MG63 (cell line): ENCODE results near the gene NEDD4L. TPM values are rescaled to one million over a fixed set of nuclear protein-coding genes. Genes with fewer than 3 reads are reported as not detected.

Source experiments
- DNase-seq: peaks from one replicate; pipeline ENCODE4 v3.0.0-alpha.2; 2020
- H3K27me3 ChIP-seq: fragments of 250-450 bp; sonication (Bioruptor Pico); 2 replicates; pipeline ENCODE4 v1.5.1; 2020; ENCODE audit warnings: mild to moderate bottlenecking, moderate library complexity
- H3K36me3 ChIP-seq: fragments of 250-450 bp; sonication (Bioruptor Pico); 2 replicates; pipeline ENCODE4 v1.5.1; 2020; ENCODE audit warnings: mild to moderate bottlenecking, moderate library complexity
- H3K4me3 ChIP-seq: fragments of 250-450 bp; sonication (Bioruptor Pico); 2 replicates; pipeline ENCODE4 v1.5.1; 2020; ENCODE audit warnings: mild to moderate bottlenecking, moderate library complexity
- H3K9me3 ChIP-seq: fragments of 250-450 bp; sonication (Bioruptor Pico); 2 replicates; pipeline ENCODE4 v1.5.1; 2020; ENCODE audit warnings: mild to moderate bottlenecking, moderate library complexity
- total RNA-seq: library from RNA; depleted of rRNA; stranded (reverse); fragments of >200 nt; shearing (Covaris generic); gene quantifications from 2 replicates; pipeline ENCODE4 v1.2.3, GENCODE V29; 2014; ENCODE audit warnings: low replicate concordance

Gene NEDD4L
- total RNA-seq, 1 experiment from 2014 or later = 28.8 TPM

DNA sequence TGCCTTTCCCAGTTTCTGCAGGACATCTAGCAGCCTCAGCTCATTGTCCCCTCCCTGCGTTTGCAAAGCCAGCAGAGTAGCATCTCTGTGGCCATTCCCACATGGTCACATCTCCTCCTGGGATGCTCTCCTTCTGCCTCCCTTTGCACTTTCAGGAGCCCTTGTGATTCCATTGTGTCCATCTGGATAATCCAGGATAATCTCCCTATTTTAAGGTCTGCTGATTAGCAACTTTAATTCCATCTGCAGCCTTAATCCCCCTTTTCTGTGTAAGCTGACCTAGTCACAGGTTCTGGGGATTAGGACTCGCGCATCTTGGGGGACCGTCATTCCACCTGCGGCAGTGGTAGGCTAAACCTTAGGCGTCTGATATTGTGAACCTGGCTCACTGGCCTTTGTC, 70.7 kb downstream of the NEDD4L start:
- no peak for DNase-seq
- no peak overlapping the region for H3K4me3 ChIP-seq
- H3K27me3 ChIP-seq = no peaks in the 10 kb centered on the region
- H3K36me3 ChIP-seq = no peaks in the 10 kb centered on the region
- no peaks in the 10 kb centered on the region for H3K9me3 ChIP-seq

- Histone ChIP-seq H3K27me3 (no peaks in the 10 kb centered on the region), H3K9me3 (no peaks in the 10 kb centered on the region), H3K36me3 (no peaks in the 10 kb centered on the region), H3K4me3 (no peak overlapping the region)
- no peak for DNase-seq
These were observed 72.8 kb downstream of the NEDD4L start for GRCh38 chr18:58116818-58117217.

DNA sequence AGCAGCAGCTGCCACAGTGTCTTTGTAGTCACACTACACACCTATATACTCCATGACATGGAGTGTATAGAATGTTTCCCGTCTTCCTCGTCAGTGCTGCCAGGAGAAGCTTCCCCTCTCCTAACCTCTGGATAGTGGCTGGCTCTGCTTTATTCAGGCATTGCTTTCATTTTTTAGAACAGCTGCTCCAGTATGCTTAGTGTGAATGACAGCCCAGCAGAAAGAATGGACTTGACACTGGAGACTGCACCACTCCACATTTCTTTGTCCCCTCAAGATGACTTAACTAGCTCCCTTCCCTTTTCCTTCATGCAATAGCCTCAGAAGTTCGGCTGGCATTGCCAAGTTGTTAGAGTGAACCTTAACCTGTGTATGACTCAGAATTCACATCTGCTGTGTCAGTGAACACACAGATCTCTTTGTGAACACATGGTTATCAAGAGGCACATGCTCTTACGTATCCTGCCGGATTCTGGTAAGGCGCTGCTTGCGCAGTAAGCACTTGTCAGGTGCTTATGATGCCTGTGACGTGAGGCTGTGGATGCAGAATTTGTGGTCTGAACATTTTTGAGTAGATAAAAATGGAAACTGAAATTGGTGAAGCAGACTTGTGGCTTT, 73.9 kb downstream of the NEDD4L start:
- peak; percentile 22 for DNase-seq
- Histone ChIP-seq H3K4me3 (no peak overlapping the region), H3K36me3 (no peaks in the 10 kb centered on the region), H3K9me3 (no peaks in the 10 kb centered on the region), H3K27me3 (no peaks in the 10 kb centered on the region)

DNA sequence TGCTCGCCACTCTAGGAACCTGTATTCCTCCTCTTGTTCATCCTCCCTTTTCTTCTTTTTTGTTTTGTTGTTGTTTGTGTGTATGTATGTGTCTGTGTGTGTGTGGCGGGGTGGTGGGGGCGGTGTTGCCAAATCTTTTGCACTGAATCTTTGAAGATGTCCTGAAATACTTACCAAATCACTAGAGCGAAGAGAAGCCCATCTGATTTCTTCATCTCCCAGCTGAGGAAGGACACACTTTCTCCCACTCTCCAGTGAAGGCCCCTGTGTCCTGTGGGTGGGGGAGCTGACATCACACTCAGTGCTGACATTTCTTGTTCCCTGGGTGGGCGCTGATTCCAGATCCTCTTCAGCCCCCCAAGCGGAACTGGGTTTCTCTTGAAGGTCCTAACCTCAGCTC, 74.5 kb downstream of the NEDD4L start:
- Histone ChIP-seq H3K36me3 (no peaks in the 10 kb centered on the region), H3K9me3 (no peaks in the 10 kb centered on the region), H3K4me3 (no peak overlapping the region), H3K27me3 (no peaks in the 10 kb centered on the region)
- DNase-seq = no peak

DNA sequence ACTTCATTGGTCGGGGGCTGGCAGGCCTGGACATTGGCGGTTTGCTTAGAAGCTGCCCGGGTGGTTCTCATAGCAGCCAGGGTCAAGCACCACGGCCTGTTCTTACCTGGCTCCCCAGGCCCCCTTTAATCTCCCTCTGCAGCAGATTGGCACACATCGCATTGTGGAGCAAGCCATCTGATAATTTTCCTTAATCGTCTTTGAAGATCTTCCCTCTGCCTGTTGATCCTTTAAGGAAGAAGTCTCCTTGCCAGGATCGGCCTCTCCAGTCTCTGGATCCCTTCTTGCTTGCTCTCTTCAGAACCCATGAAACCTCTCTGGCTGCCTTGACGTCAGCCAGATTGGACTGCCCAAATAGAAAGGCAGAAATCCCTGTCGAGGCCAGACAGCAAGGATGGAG, 75.8 kb downstream of the NEDD4L start:
- no peaks in the 10 kb centered on the region for H3K27me3 ChIP-seq
- no peaks in the 10 kb centered on the region for H3K9me3 ChIP-seq
- H3K4me3 ChIP-seq = no peak overlapping the region
- no peak for DNase-seq
- H3K36me3 ChIP-seq = no peaks in the 10 kb centered on the region

- H3K4me3 ChIP-seq = no peak overlapping the region
- no peaks in the 10 kb centered on the region for H3K36me3 ChIP-seq
- no peak for DNase-seq
- no peaks in the 10 kb centered on the region for H3K9me3 ChIP-seq
- H3K27me3 ChIP-seq = no peaks in the 10 kb centered on the region
These were observed 80.4 kb downstream of the NEDD4L start for GRCh38 chr18:58124475-58124874.

- no peak for DNase-seq
- no peaks in the 10 kb centered on the region for H3K27me3 ChIP-seq
- no peaks in the 10 kb centered on the region for H3K36me3 ChIP-seq
- no peak overlapping the region for H3K4me3 ChIP-seq
- H3K9me3 ChIP-seq = no peaks in the 10 kb centered on the region
These were observed 81.2 kb downstream of the NEDD4L start for GRCh38 chr18:58125183-58125582.

DNA sequence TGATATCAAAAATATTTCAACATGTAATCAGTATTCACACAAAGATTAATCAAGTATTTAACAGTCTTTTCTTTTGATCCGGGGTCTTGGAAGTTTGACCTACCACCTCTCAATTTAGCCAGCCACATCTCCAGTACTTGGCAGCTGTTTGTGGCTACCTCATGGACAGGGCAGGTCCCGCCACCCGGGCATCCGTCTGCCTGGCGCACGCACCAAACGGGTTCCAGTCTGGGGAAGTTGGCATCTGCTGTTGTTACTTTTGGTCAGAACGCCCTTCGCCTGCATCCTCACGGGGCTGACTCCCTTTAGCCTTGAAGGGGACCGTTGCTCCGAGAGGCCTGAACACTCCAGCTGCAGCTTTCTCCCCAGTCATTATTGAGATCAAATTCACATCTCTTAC, 81.7 kb downstream of the NEDD4L start:
- no peak for DNase-seq

GRCh38 chr18:58128381-58129374, 84.7 kb downstream of the NEDD4L start:
- no peak overlapping the region for H3K4me3 ChIP-seq
- no peaks in the 10 kb centered on the region for H3K27me3 ChIP-seq
- no peak for DNase-seq
- H3K9me3 ChIP-seq = no peaks in the 10 kb centered on the region
- H3K36me3 ChIP-seq = no peaks in the 10 kb centered on the region

More for the DNA sequence above, 81.7 kb downstream of the NEDD4L start:
- H3K27me3 ChIP-seq = no peaks in the 10 kb centered on the region
- H3K9me3 ChIP-seq = no peaks in the 10 kb centered on the region
- H3K36me3 ChIP-seq = no peaks in the 10 kb centered on the region
- no peak overlapping the region for H3K4me3 ChIP-seq

DNA sequence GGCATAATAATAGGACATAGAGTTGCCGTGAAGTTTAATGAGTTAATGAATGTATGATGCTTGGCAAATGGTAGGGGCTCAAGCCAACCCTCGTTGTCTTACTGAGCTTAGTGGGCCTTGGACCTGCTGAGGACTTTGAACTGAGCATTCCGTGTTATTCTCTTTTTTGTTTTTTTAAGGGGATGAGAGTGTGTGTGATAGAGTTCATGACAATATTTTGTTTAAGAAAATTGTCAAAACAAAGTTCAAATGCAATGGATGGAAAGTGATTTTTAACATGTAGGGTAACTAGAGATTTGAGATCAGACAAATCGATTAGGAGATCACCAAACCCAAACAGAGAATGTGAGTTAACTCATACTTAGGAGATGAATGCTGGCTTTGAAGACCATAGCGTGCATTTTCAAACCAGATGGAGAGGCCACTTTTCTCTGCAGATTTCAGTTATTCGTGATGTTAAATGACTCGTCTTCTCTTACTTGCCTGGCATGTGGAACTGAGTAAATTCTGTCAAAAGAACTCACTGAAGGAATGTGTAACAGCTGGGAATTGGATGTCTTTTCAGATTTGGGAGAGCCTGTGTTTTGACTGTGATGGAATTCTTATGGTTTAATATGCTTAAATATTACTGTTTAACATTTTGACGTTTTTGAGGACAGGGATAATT, 88.7 kb downstream of the NEDD4L start:
- DNase-seq = no peak
- Histone ChIP-seq H3K36me3 (no peaks in the 10 kb centered on the region), H3K27me3 (no peaks in the 10 kb centered on the region), H3K4me3 (no peak overlapping the region), H3K9me3 (no peaks in the 10 kb centered on the region)

- no peak overlapping the region for H3K4me3 ChIP-seq
- no peaks in the 10 kb centered on the region for H3K27me3 ChIP-seq
- H3K36me3 ChIP-seq = no peaks in the 10 kb centered on the region
- H3K9me3 ChIP-seq = no peaks in the 10 kb centered on the region
- DNase-seq = no peak
These were observed 91.2 kb downstream of the NEDD4L start for GRCh38 chr18:58135183-58135641.

- no peaks in the 10 kb centered on the region for H3K27me3 ChIP-seq
- peak; percentile 39 for DNase-seq
- no peak overlapping the region for H3K4me3 ChIP-seq
- H3K36me3 ChIP-seq = no peaks in the 10 kb centered on the region
- H3K9me3 ChIP-seq = no peaks in the 10 kb centered on the region
These were observed 91.8 kb downstream of the NEDD4L start for GRCh38 chr18:58135701-58136331.

- no peaks in the 10 kb centered on the region for H3K36me3 ChIP-seq
- no peaks in the 10 kb centered on the region for H3K27me3 ChIP-seq
- no peaks in the 10 kb centered on the region for H3K9me3 ChIP-seq
- DNase-seq = no peak
- no peak overlapping the region for H3K4me3 ChIP-seq
These were observed 92.9 kb downstream of the NEDD4L start for GRCh38 chr18:58136879-58137278.

- no peak overlapping the region for H3K4me3 ChIP-seq
- no peaks in the 10 kb centered on the region for H3K36me3 ChIP-seq
- H3K27me3 ChIP-seq = no peaks in the 10 kb centered on the region
- no peak for DNase-seq
- no peaks in the 10 kb centered on the region for H3K9me3 ChIP-seq
These were observed 95.7 kb downstream of the NEDD4L start for GRCh38 chr18:58139459-58140386.

DNA sequence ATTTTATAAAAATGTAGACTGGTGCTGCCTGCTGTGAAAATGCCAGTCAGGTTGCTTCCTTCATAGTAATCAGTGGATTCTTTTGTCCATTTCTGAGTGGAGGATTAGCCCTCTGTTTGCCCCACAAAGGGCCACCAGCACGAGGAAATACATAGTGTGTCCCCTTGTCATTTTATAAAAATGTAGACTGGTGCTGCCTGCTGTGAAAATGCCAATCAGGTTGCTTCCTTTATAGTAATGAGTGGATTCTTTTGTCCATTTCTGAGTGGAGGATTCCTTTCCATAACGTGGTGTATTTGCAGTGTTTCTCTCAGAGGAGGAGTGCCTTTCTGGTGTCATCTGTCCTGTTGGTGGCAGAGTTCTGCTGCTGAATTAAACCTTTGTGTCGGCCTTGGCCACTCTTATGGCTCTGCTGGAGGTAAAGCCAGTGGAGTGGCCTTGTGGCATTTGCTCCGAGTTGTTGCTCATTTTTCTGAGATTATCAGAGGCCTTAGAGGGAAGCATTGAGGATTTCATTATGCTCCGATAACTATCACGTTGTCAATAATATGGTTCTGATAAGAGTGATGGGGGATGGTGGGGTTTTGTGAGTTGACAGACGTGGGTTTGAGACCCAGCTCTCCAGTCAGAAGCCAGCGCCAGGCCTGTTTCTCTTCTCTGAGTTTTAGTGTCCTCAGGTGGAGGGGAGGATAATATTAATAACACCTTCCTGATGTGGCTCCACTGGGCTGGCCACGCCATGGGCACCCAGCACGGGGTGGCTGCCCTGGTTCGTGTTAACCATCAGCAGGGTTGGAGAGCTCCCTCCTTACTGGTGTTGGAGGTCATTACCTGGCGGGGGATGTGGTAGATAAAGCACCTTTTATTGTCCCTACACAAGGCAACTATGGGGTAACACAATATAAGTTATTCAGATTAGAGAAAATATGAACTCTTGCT, 96.6 kb downstream of the NEDD4L start:
- DNase-seq = no peak
- no peak overlapping the region for H3K4me3 ChIP-seq
- H3K9me3 ChIP-seq = no peaks in the 10 kb centered on the region
- no peaks in the 10 kb centered on the region for H3K27me3 ChIP-seq
- H3K36me3 ChIP-seq = no peaks in the 10 kb centered on the region
